Stimulated activated CD4-positive, alpha-beta T cell treated with anti-CD3 and anti-CD28 coated beads, Interleukin-2, amount 100 ng/mL, for 4 hours (primary cell): ENCODE data around the gene EFCAB6.

ENCODE experiments used
- DNase-seq: peaks from one replicate; pipeline ENCODE4 v3.0.0-alpha.2; 2020; ENCODE audit warnings: low read depth

EFCAB6 gene

DNA sequence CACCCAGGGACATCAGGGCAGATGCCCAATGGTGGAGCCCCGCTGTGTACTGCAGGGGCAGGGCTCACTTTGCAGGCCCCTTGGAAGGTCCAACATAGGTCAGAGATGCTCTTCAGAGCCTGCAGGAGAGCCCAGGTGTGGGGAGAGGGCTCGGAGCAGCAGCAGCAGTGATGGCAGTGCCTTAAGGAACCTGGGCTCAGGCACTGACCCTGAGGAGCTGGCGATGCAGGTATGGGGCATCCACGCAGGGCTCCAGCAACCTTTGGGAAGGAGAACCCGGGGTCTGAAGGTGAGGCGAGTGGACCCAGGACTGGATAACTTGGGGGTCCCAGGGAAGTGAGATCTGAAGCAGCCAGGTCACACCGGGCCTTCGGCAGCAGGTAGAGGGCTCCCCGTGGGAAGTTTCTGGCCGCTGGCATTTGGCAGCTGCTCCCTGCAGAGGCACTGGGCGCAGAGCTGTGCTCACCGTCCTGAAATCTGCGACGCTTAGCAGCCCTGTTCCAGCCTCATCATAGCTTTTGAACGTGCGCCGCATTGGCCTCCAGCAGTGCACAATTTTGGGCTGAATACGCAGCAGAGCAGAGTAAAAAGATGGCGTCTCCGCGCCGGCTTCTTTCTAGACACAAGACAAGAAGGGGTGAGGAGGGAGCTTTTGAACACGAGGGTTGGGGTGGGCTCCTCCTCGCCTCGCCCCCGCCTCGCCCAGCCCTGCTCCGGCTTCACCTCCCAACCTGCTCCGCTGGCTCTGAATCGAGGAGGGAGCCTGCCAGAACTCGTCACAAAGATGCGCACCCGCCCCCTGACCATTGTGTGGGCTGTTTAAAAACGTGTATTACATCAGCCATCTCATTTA lies 281.5 kb downstream of the EFCAB6 start:
- no peak for DNase-seq

DNA sequence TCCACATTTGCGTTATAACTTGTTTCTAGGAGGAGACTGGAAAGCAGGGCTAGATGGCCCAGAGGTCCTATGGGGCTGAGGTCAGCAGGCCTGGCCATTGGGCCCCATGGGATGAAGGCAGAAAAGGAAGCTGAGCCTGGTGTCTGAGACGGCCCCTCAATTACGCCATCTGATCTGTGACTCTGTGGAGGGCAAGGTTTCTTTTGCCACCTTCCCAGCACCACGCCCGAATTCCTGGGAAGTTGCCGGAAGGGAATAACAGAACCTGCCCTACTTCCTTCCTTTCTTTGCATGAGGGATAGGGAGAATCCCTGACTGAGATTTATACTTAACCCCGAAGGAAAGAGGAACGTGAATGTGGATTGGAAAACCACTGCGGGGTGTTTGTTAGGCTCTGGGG lies 282.2 kb downstream of the EFCAB6 start:
- DNase-seq = no peak

DNA sequence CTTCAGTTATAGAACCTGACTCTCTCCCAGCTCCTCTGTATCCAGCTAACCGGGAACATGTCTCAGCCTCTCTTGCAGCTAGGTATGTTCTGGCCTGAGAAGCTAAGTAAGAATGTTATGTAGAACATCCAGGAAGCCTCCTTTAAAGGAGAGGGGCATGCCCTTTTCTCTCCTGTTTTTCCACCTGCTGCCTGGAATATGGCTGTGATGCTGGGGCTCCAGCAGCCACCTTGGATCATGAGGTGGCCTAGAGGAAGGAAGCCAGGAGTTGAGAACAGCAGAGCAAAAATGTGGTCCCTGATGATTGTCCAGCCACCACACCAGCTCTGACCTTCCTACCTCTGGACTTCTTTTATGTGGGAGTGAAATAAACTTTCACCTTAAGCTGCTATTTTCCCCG lies 282.6 kb downstream of the EFCAB6 start:
- no peak for DNase-seq

DNA sequence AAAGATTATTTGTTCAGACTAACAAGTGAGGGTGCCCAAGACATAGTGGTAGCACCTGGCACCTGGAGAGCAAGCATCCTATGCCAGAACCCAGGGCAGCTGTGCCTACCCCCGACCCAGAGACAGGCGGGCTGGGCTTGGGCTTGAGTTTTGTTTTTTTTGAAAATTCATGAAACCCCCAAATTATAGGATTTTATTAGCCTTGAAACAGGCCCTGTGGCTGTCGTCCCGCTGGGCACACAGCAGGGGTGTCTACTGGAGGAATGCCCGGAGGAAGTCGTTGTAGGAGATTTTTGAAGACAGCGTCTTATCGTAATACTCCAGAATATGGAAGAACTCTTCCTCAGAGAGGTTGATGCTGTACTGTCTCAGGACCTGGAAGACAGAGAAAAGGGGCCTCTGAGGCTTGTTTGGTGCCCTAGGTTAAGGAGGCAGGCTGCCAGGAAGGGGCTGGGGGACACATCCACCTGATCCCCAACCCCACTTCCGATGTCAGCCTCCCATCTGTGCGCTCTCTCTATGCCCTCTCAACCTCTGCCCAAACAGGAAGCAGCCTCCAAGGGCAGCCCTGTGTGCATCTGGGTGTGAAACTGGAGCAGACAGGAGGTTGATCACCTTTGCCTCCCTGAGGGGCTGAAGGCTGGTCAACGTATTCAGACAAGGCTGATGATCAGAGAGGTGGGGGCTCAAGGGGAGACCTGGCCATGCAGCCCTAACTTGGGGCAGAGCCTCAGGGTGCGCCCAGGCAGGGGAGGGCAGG lies 283.3 kb downstream of the EFCAB6 start:
- DNase-seq = no peak

DNA sequence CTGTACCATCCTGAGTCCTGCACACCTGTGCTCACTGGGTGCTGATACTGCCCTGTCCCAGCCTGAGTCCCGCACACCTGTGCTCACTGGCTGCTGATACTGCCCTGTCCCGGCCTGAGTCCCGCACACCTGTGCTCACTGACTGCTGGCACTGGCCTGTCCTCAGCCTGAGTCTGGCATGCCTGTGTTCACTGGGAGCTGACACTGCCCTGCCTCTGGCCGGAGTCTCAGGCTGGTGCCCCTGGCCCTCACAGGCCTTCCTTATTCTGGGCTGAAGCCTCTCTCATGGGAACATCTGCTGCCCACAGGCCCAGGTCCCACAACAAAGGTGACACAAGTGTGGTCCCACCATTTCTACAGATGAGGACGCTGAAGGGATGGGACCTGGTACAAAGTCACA lies 285.2 kb downstream of the EFCAB6 start:
- no peak for DNase-seq

DNA sequence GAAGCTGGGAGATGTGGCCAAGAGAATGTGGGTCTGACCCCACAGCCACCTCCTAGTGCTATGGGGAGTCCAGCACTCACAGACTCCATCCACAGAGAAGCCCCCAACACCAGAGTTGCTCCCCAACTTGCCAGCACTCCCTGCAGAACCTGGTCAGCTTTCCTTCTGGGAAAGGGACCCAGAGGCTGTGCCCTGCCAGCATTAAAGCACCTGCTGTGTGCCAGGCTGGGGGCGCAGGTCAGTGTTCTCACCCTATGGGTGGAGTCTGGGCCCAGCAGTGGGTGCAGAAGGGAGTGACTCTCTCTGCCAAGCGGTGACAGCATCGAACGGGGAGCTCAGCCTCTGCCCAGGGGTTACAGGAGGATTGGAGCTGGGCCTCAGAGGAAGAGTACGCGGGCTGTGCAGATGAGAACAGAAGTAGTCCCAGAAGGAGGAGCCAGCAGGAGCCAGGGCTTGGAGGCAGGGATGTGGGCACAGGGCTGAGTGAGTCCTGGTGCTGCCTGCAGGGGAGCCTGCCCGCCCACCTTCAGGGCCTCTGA lies 285.9 kb downstream of the EFCAB6 start:
- DNase-seq = no peak

DNA sequence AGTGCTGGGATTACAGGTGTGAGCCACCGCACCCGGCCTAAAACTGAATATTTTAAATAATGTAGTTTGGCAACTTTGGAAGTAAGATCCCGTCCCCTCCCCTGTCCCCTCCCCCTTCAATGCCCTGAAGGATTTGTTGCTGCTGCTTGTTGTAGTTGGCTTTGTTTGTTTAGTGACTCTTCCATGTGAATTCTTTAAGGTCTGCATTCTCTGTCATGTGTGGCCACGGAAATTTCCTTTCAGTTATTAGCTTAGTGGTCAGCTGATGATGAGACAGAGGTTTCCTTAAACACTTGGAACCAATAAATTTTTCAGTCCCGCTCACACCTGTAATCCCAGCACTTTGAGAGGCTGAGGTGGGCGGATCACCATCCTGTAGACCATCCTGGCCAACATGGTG lies 290.4 kb downstream of the EFCAB6 start:
- DNase-seq = no peak

DNA sequence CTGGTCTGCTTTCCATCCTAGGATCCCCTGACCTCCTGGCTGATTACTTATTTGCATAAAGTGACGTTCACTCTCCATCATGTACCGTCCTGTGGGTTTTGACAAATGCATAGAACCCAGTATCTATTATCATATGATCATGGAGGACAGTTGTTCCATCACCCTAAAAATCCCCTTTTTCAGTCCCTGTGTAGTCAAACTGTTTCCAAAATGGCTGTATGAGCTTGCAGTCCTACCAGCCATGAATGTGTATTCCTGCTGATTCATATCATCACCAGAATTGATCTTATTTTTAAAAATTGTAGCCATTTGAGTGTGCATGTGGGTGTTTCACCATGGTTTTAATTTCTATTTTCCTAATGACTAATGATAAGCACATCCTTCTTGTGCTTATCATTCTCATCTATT lies 291.5 kb downstream of the EFCAB6 start:
- no peak for DNase-seq

DNA sequence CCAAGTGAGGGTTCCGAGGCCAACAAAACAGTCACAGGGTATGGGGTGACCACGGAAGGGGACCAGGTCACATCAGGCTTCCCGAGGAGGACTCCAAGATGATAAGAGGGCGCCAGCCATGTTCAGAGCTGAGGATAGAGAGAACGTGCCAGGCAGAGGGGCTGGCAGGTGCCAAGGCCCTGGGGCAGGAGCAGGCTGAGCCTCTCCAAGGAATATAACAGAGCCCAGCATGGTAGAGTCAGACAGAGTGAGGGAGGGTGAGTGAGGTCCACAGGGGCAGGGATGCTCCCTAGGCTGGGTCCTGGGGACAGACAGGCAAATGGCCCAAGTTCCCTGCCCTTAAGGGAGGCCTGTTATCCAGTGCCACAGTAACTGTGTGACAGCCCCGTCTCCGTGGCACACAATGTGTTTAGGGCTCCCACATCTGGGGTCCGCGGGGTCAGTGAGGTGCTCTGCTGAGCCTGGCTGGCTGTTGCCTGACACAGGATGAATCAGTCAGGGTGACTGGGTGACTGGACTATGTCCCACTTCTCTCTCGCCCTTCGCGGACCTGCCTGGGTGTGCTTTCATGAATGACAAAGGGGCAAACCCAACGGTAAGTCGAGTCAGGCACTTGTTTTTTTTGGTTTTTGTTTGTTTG lies 295.0 kb downstream of the EFCAB6 start:
- DNase-seq = no peak

DNA sequence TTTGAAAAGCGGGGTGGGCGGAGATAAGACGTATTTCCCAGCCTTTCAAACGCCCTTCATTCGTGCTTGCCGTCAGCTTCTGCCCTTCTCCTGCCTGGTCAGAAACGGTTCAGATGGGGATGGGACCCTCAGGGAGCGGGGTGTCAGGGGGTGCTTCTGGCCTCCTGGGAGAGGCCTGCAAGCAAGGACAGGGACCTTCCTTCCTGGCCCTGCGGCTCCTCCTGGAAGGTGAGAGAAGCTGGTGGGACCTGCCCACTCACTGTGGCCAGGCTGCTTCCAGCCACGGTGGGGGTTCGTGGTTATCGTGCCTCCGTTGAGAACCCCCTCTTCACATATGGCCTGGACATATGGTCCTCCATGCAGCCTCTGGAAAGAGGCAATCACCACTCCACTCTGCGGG lies 295.7 kb downstream of the EFCAB6 start:
- DNase-seq = no peak

DNA sequence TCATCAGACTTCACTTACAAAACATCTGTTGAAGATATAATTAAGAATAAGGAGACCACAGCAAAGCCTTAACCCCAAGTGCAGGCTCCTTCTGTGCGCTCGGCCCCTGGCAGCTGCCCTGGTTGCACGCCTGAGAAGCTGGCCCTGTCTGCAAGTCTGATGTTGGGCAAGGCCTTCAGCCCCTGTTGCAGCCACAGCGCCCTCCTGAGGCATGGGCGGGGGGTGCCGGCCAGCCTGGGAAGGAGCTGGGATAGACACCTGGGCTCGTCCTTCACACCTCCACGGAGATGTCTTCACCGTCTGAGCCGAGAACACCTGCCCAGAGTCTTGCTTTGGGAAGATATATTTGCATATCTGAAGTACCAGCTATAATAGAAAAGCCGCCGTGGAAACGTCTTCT lies 296.2 kb downstream of the EFCAB6 start:
- DNase-seq = no peak

DNA sequence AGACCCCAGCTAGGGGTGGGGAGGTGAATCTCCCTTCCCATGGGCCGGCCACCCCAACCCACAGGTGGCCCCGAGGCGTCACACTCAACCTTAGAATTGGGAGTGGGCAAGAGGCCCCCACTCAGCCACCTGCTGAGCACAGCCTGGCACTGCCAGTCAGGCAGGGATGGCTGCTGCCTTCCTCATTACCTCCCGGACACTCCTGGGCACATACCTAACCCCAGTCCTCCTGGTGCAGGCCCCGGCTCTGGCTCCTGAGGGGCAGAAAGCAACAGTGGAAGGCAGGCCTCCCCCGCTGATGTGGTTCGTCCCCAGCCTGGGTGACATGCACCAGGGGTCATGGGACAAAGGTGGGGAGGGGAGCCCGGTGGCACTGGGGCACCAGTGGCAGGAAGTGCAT lies 296.7 kb downstream of the EFCAB6 start:
- DNase-seq = no peak

DNA sequence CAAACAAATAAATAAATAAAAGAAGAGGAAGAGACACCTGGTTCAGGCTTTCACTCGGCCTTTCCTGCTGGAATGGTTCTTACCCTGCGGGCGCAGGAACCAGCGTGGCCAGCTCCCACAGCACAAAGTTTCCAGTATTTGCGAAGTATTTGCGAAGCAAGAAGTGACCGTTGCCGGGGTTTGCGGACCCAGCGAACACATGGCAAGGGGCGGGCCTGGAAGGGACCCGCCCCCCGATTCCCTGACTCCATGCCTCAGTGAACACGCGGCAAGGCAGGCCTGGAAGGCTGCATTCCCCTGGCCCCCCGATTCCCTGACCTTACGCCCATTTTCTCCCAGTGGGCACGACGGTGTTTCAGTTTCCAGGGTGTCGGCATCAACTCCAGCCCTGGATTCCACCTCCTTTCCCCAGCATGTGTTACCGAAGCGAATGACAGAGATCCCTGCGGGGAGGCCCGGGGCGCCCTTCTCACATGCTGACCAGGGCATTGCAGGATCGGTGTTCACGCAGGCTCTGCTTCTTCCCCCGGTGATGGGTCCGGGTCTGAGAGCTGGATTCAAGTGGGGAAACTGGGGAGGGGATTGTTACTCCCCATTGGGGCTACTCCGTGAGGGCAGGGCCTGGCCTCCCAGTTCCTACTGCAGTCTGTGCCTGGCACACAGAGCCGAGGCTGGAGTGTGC lies 297.5 kb downstream of the EFCAB6 start:
- DNase-seq = no peak

DNA sequence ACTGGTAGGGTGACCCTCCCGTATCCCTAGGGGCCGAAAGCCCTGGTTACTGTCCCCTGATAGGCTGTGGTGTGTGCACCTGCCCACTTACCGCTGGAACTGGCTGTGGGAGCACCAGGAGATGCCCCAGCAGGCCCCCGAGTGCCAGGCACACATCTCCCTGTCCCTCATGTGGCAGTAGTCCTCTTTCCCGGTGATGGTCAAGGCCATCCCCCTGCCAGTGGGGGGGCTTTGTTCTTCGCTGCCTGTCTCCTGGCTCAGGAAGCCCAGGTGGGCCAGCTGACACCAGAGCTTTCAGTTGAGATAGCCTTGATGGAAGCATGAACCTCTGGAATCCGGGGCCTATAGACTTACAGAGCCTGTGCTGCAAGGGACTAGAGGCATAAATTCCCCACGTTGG lies 299.8 kb downstream of the EFCAB6 start:
- no peak for DNase-seq

DNA sequence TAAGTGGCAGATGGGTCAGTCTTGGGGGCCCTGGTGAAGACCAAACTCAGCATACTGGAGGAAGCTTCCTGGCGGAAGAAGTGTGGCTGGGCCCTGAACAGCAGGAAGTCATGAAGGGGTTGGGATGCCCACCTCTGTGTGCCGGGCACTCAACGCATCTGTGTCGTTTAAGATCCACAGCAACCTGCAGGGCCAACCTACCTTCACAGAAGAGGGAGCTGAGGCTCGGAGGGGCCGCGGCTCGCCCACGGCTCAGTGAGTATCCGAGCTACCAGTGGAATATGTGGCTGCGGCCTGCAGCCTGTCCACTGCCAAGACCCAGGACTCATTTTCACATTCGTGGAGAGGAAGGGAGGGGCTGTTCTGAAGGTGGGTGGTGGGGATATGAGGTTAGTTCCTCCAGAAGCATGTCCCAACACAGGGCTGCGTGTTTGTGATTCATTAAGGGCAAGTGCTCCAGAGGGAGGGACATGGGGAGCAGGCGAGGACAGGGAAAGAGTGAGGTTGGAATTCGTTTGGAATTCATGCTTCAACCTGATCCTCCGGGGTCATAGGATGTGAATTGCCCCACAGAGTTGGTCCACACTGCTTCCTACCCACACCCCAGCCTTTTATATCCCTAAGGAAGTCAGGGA lies 300.7 kb downstream of the EFCAB6 start:
- no peak for DNase-seq

DNA sequence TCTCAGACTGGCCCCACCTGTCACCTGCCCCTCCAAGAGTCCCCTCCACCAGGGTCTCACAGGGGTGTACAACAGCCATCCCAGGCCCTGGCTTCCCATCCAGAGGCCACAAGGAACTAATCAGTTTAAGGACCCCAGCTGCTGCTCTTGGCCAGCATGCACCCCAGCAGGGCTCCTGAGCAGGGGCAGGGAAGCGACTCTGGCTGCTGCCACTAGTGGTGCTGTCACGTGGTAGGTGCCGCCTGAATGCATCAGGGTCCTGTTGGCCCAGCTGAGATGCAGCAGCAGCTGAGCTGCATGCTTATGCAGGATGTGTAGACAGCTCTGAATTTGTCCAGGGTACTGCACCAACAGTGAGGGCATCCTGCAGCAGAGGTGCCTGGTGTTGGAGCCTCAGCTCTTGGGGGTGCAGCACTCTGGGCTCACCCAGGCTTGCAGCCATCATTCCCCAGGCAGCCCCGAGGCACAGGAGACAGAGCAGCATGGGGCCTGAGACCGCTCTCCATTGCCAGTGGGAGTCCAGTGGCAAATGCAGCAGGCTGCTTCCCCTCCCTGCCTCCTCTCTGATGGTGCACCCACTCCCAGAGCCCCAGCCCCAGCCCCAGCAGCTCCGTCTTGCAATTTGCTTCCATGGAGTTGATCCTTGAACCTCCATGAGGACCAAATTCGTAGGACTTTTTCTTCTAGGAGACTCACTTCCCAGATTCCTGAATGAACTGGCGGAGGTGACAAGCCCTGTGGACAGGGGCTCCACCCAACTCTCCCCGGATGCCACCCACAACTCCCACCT lies 301.6 kb downstream of the EFCAB6 start:
- no peak for DNase-seq

DNA sequence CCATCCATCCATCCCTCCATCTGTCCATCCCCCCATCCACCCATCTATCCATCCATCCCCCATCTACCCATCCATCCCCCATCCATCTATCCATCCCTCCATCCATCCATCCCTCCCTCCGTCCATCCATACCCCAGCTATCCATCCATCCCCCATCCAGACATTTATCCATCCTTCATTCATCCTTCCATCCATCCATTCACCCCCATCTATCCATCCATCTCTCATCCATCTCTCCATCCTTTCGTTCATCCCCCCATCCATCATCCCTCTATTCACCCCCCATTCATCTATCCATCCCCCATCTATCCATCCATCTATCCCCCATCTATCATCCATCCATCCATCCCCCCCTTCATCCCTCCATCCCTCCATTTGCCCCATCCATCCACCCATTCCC lies 302.8 kb downstream of the EFCAB6 start:
- DNase-seq = no peak

DNA sequence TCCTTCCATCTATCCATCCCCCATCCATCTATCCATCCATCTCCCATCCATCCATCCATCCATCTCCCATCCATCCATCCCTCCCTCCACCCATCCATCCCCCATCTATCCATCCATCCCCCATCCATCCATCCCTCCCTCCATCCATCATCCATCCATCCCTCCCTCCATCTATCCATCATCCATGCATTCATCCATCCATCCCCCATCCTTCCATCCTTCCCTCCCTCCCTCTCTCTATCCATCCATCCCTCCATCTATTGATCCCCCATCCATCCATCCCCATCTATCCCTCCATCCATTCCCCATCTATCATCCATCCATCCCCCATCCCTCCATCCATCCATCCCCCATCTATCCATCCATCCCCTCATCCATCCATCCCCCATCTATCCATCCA lies 303.6 kb downstream of the EFCAB6 start:
- DNase-seq = no peak

DNA sequence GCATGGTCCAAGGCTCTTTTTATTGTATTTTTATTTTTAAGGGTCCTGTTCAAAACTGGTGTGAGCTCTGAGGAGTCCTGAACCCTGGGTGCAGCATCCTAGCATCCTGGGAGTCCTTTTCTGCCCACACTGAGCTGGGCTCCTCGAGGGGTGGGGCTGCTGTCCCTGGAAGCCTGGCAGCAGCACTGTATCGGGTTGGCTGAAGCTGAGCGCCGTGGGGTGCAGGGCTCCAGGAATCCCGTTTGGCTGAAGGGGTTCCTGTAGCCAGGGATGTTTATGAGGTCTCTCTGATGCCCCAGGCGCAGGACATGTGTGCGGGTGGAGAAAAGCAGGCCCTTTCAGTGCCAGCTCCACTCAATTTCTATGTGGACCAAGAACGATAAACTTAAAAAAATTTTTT lies 304.9 kb downstream of the EFCAB6 start:
- DNase-seq = no peak

DNA sequence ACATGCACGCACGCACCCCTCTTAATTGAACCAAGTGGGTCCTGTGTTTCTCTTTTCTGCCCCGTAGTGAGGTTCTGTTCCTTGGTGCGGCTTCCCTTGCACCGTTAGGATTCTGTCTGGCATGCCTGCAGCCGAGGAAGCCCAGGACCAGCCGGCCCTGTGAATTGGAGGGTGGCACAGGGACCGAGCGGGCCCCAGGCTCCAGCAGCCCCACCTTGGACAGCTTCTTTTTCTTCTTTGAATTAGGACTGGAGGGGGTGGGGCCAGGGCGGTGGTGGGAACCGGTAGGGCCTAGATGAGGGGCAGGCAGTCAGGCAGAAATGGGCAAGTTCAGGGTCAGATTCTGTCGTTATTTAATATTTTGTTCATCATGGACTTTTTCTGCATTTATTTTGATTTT lies 305.6 kb downstream of the EFCAB6 start:
- DNase-seq = no peak

DNA sequence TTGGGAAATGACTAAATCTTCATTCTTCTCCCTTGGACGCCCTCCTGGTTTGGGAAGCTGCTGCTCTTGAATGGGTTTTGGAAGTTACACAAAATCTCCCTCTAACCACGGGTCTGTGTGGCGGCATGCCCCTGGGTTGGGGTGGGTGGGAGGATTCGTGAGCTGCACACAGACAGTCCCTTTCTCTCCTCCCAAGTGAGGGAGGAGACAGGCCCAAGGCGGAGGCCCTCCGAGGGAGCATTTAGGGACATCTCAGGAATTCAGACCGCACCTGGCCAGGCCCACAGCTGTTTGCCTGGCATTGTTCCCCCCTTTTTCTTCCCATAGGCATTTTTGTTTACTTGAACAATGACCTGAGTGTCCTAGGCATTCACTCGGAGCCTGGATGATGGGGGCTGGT lies 306.2 kb downstream of the EFCAB6 start:
- DNase-seq = no peak
